Adrenal gland (tissue), 19 donors: ENCODE data around the gene NRXN3. TPM values are rescaled to one million over a fixed set of nuclear protein-coding genes. Genes with fewer than 3 reads are reported as not detected.

Source experiments
- DNase-seq, 7 donors: peaks; one replicate each; pipeline ENCODE4 v3.0.0-alpha.2; 2019 to 2020
- H3K27ac ChIP-seq, 5 donors: fragments of 200-600 bp; sonication (generic) in 4 of 5; 1 replicate in 3 of 5; 2 replicates in 2 of 5; pipeline versions ENCODE4 v1.5.1 to v1.8.0; 2016 to 2020; ENCODE audit warnings: mild to moderate bottlenecking in 1 of 5
- H3K27me3 ChIP-seq: fragments of 200-600 bp; 2 replicates; pipeline ENCODE4 v1.8.0; 2021
- H3K36me3 ChIP-seq, 2 donors: fragments of 200-600 bp; replicated peaks in 1 of 2; 1 replicate in 1 of 2; 2 replicates in 1 of 2; pipeline versions ENCODE4 v1.5.1 to v1.8.0; 2018 to 2022
- H3K4me1 ChIP-seq, 2 donors: fragments of 200-600 bp; replicated peaks in 1 of 2; 1 replicate in 1 of 2; 2 replicates in 1 of 2; pipeline versions ENCODE4 v1.5.1 to v1.8.0; 2018 to 2021
- H3K4me3 ChIP-seq, 4 donors: fragments of 200-600 bp; sonication (generic) in 3 of 4; one replicate each; pipeline ENCODE4 v1.5.1; 2016 to 2018
- H3K9me3 ChIP-seq, 3 donors: fragments of 200-600 bp; sonication (generic) in 1 of 3; replicated peaks in 1 of 3; 1 replicate in 2 of 3; 2 replicates in 1 of 3; pipeline versions ENCODE4 v1.5.1 to v1.8.0; 2016 to 2021
- POLR2A ChIP-seq, 2 donors: fragments of 450-650 bp; IDR thresholded peaks; one replicate each; pipeline ENCODE4 v1.6.1; 2017; ENCODE audit warnings: antibody characterized with exemption in 2 of 2, mild to moderate bottlenecking in 2 of 2, moderate library complexity in 1 of 2
- WGBS, 4 donors: extraction: QIAGEN DNeasy Blood & Tissue Kit in 2 of 4; methylation state at CpG; one replicate each; pipeline versions ENCODE4 v1.1.5 to v1.1.7; 2013 to 2017; 5-methylcytosine and 5-hydroxymethylcytosine counted together
- intact Hi-C, 2 donors: fragments of 100-400 bp; cut with DNase I; formaldehyde crosslinking; loops; one replicate each; pipeline versions ENCODE4 v1.14.1 to v1.15.0; 2022 to 2023
- long read RNA-seq, 10 donors: library from polyadenylated mRNA in 3 of 10; unstranded in 2 of 10; stranded (forward) in 1 of 10; transcript quantifications; one replicate each; pipeline ENCODE4 v2.0.0 and lab custom pipeline, GENCODE V29; 2021 to 2026
- polyA plus RNA-seq, 3 donors: library from polyadenylated mRNA; stranded (reverse); fragments of 200-250 nt in 2 of 3; fragments of 350-450 nt in 1 of 3; fragmentation: Illumina TruSeq in 1 of 3; extraction: RNeasy Lipid Tissue Mini Kit (QIAGEN cat#74804) in 1 of 3; gene quantifications; one replicate each; pipeline ENCODE4 v1.2.3, GENCODE V29; 2013 to 2014
- total RNA-seq, 9 donors: library from RNA; depleted of rRNA in 4 of 9; stranded (reverse); fragments of >200 nt in 4 of 9; fragments of 120-200 nt in 1 of 9; fragmentation: NEBNext Ultra II Directional in 1 of 9; extraction: Animal tissue kit (Norgen Biotek cat#: 25700) in 1 of 9; gene quantifications; one replicate each; pipeline versions ENCODE4 v1.1.0 to v1.2.4, GENCODE V29; 2013 to 2023
- TF ChIP-seq, protein P1 (sequence below), 6 experiments: fragments of 450-650 bp in 4 of 6; fragments of 200-600 bp in 2 of 6; sonication (generic) in 1 of 6; IDR thresholded peaks; 1 replicate in 5 of 6; 2 replicates in 1 of 6; pipeline versions ENCODE4 v1.5.1 to v1.8.0; 2016 to 2021; ENCODE audit warnings: antibody characterized with exemption in 6 of 6, mild to moderate bottlenecking in 2 of 6, moderate library complexity in 1 of 6
- donor health status: healthy with polysubstance abuse.
- donor health status: Bipolar disorder and iron deficiency.
- donor health status: DM: yes; HTN: yes; CAD: no.
- donor health status: DM: no; HTN: no; CAD: no.
- donor health status: DM: no; HTN: no; CAD: no.
- donor health status: DM: yes; HTN: yes; CAD: no.

The NRXN3 gene
- total RNA-seq (1 to 10 TPM in 4 of 9 donors, under 1 TPM in 5; 0.09 to 8.4 (median 0.58) TPM), polyA plus RNA-seq (1 to 10 TPM; 2.1 to 8.5 (median 4.2) TPM)
- long read RNA-seq, donor 1: 0 reads
- long read RNA-seq, donor 2, partial matches to known transcripts: 0 of 1 reads
- long read RNA-seq, donor 2, other reads (novel, unspliced or antisense): 0 of 1 reads
- long read RNA-seq, donor 3: 0 reads
- long read RNA-seq, donor 4: 0 reads
- long read RNA-seq, donor 5: 0 reads
- long read RNA-seq, donor 6, partial matches to known transcripts: 0 of 3 reads
- long read RNA-seq, donor 6, other reads (novel, unspliced or antisense): 2 of 3 reads
- long read RNA-seq, donor 7: 0 reads
- long read RNA-seq, donor 8: 0 reads
- long read RNA-seq, donor 9: 0 reads
- long read RNA-seq, donor 10: 0 reads

- H3K4me3 ChIP-seq: no peak within 1 kb of the TSS
- no peaks in the 10 kb centered on the region for H3K4me1 ChIP-seq
- intact Hi-C loops: no loop called here
- no peaks in the 10 kb centered on the region for H3K36me3 ChIP-seq
- WGBS, 4 donors: 2 to 6% (median 4%) methylated on average over 6 to 7 of the region's 7 CpGs
- no peaks in the 10 kb centered on the region for H3K9me3 ChIP-seq
- TF ChIP-seq, protein P1, sequence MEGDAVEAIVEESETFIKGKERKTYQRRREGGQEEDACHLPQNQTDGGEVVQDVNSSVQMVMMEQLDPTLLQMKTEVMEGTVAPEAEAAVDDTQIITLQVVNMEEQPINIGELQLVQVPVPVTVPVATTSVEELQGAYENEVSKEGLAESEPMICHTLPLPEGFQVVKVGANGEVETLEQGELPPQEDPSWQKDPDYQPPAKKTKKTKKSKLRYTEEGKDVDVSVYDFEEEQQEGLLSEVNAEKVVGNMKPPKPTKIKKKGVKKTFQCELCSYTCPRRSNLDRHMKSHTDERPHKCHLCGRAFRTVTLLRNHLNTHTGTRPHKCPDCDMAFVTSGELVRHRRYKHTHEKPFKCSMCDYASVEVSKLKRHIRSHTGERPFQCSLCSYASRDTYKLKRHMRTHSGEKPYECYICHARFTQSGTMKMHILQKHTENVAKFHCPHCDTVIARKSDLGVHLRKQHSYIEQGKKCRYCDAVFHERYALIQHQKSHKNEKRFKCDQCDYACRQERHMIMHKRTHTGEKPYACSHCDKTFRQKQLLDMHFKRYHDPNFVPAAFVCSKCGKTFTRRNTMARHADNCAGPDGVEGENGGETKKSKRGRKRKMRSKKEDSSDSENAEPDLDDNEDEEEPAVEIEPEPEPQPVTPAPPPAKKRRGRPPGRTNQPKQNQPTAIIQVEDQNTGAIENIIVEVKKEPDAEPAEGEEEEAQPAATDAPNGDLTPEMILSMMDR (IDR thresholded peaks at IDR 0.05): no peak
- no peak for TF ChIP-seq POLR2A (IDR thresholded peaks at IDR 0.05)
- H3K27me3 ChIP-seq: no peaks in the 10 kb centered on the region
- H3K27ac ChIP-seq: no peak within 1 kb of the TSS
- no peak for DNase-seq
Measured at GRCh38 chr14:78170203-78170602, at the start of gene NRXN3. NRXN3 (plus strand) TSS chr14:78170373; CDS start chr14:78243094, 72,721 bp downstream.

- H3K4me1 ChIP-seq: no peaks in the 10 kb centered on the region
- no peaks in the 10 kb centered on the region for H3K27me3 ChIP-seq
- H3K27ac ChIP-seq: no peak overlapping the region
- H3K36me3 ChIP-seq: no peaks in the 10 kb centered on the region
- no peak for TF ChIP-seq POLR2A (IDR thresholded peaks at IDR 0.05)
- TF ChIP-seq, protein P1 (IDR thresholded peaks at IDR 0.05): no peak
- H3K9me3 ChIP-seq: no peaks in the 10 kb centered on the region
- H3K4me3 ChIP-seq: no peak overlapping the region
- intact Hi-C loops: no loop called here
- DNase-seq: no peak
- WGBS, 4 donors: 65 to 71% (median 68%) methylated on average over 5 of the region's 5 CpGs
Measured at GRCh38 chr14:78122436-78122835, 47.7 kb upstream of the NRXN3 start.

GRCh38 chr14:78123650-78124253, 46.4 kb upstream of the NRXN3 start:
- Histone ChIP-seq H3K36me3 (no peaks in the 10 kb centered on the region), H3K4me1 (no peaks in the 10 kb centered on the region), H3K27me3 (no peaks in the 10 kb centered on the region), H3K27ac (no peak overlapping the region), H3K4me3 (no peak overlapping the region), H3K9me3 (no peaks in the 10 kb centered on the region)
- DNase-seq: no peak
- WGBS, 4 donors: 72 to 79% (median 76%) methylated on average over 2 of the region's 2 CpGs
- TF ChIP-seq, protein P1 (IDR thresholded peaks at IDR 0.05): no peak
- TF ChIP-seq POLR2A (IDR thresholded peaks at IDR 0.05): no peak
- intact Hi-C loops: no loop called here

DNA sequence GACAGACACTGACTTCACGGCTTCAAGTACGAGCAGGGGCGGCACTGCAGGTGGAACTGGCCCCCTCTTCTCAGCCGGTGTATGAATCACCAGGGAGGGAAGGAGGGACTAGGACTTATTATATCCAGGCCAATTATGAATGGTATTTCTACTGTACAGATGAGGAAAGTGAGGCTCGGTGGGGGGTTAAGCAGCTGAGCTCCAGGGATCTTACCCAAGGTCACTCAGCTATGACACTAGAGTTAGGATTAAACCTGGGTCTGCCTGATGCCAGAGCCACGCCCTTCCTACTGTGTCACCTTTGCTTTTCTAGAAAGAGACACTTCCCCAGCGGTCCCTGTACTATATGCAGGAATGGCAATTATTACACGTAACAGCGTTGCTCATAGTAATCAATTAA, 42.2 kb upstream of the NRXN3 start:
- TF ChIP-seq, protein P1 (IDR thresholded peaks at IDR 0.05): no peak
- TF ChIP-seq POLR2A (IDR thresholded peaks at IDR 0.05): no peak
- Histone ChIP-seq H3K27me3 (no peaks in the 10 kb centered on the region), H3K36me3 (no peaks in the 10 kb centered on the region), H3K27ac (no peak overlapping the region), H3K4me3 (no peak overlapping the region), H3K4me1 (no peaks in the 10 kb centered on the region), H3K9me3 (no peaks in the 10 kb centered on the region)
- WGBS, 4 donors: 81 to 91% (median 83%) methylated on average over 9 of the region's 9 CpGs
- intact Hi-C loops: no loop called here
- DNase-seq: no peak
